GM12892 (cell line): Measurements from ENCODE around the gene SNX9.

ENCODE experiments used
- POLR2AphosphoS5 ChIP-seq: IDR thresholded peaks from 2 replicates; pipeline ENCODE4 v1.6.1; 2011; ENCODE audit warnings: low read depth, low read length, control low read depth
- TAF1 ChIP-seq: IDR thresholded peaks from 2 replicates; pipeline ENCODE4 v1.6.1; 2011; ENCODE audit warnings: low read depth, mild to moderate bottlenecking, control low read depth, low read length, borderline replicate concordance

- TF ChIP-seq TAF1: no peak
- no peak for TF ChIP-seq POLR2AphosphoS5
Observed at GRCh38 chr6:157952861-157953351, 129.9 kb downstream of the SNX9 start.
